HCT116 (cell line): ENCODE measurements around the gene CES5A. TPM values are rescaled to one million over a fixed set of nuclear protein-coding genes. Genes with fewer than 3 reads are reported as not detected.

Source experiments
- ATAC-seq: fragments of 200-7000 bp; cut with Tn5 transposase; 2 replicates; pipeline ENCODE4 v1.9.1; 2020; ENCODE audit warnings: mild to moderate bottlenecking, moderate library complexity
- BruUV-seq: library from RNA; stranded (reverse); fragments of 400-500 nt; replicated peaks from 2 replicates; lab custom pipeline; 2021; lab: Mats Ljungman, UMichigan
- CTCF ChIA-PET: fragments of 300-600 bp; sonication (Branson Sonifier 250); formaldehyde crosslinking; loops from one replicate; lab custom pipeline; 2021; ENCODE audit warnings: antibody characterized with exemption; lab: Charles Lee
- POLR2A ChIA-PET: fragments of 300-600, 350-600 bp; sonication (Branson Sonifier 250); formaldehyde crosslinking; loops from one replicate; lab custom pipeline; 2021; ENCODE audit warnings: antibody characterized with exemption; lab: Charles Lee
- RAD21 ChIA-PET, 2 experiments: fragments of 300-600 bp; sonication (Branson Sonifier 250); formaldehyde crosslinking; loops; one replicate each; lab custom pipeline; 2023; ENCODE audit warnings: low total read pairs in 2 of 2; ENCODE audit not compliant: uncharacterized antibody in 2 of 2, unreplicated experiment in 2 of 2, low non-redundant PET in 1 of 2; lab: Charles Lee
- DNase-seq: peaks from one replicate; pipeline ENCODE4 v3.0.0-alpha.2; 2010; ENCODE audit warnings: low read depth, low spot score
- H2AFZ ChIP-seq: fragments of 200-600 bp; shearing (Covaris generic), sonication (generic); 2 replicates; pipeline ENCODE4 v1.6.1; 2017; ENCODE audit warnings: low read depth, mixed run types, mixed read lengths, antibody characterized with exemption, low read length; ENCODE audit not compliant: poor library complexity, severe bottlenecking
- H3K27ac ChIP-seq: 2 replicates; pipeline ENCODE4 v1.5.1; 2012; ENCODE audit warnings: low read depth, low read length
- H3K27me3 ChIP-seq: fragments of 200-600 bp; sonication (generic); 2 replicates; pipeline ENCODE4 v1.6.1; 2016; ENCODE audit warnings: mixed run types, low read length, mixed read lengths; ENCODE audit not compliant: insufficient read depth
- H3K36me3 ChIP-seq, 2 experiments: fragments of 200-500 bp in 1 of 2; fragments of 200-600 bp in 1 of 2; sonication (Bioruptor generic) in 1 of 2; sonication (generic) in 1 of 2; 2 replicates each; pipeline versions ENCODE4 v1.5.1 to v1.6.1; 2014 to 2016; ENCODE audit warnings: low read length in 2 of 2, inconsistent platforms in 1 of 2, mixed read lengths in 1 of 2, mixed run types in 1 of 2; ENCODE audit not compliant: insufficient read depth in 2 of 2, control insufficient read depth in 1 of 2
- H3K4me1 ChIP-seq, 2 experiments: fragments of 200-600 bp in 1 of 2; sonication (generic) in 1 of 2; 2 replicates each; pipeline versions ENCODE4 v1.5.1 to v1.6.1; 2012 to 2017; ENCODE audit warnings: low read length in 2 of 2, inconsistent platforms in 1 of 2, mild to moderate bottlenecking in 1 of 2, mixed read lengths in 1 of 2, mixed run types in 1 of 2, moderate library complexity in 1 of 2; ENCODE audit not compliant: insufficient read depth in 2 of 2, control insufficient read depth in 1 of 2
- H3K4me2 ChIP-seq: fragments of 200-600 bp; sonication (generic); 2 replicates; pipeline ENCODE4 v1.6.1; 2017; ENCODE audit warnings: mixed run types, low read length, mixed read lengths
- H3K4me3 ChIP-seq, 2 experiments: fragments of 200-600 bp in 1 of 2; sonication (generic) in 1 of 2; replicated peaks in 1 of 2; 2 replicates each; pipeline ENCODE4 v1.5.1; 2011 to 2016; ENCODE audit warnings: low read length in 2 of 2, control low read depth in 1 of 2, low read depth in 1 of 2, mild to moderate bottlenecking in 1 of 2, mixed read lengths in 1 of 2, mixed run types in 1 of 2
- H3K79me2 ChIP-seq: fragments of 200-600 bp; sonication (generic); 2 replicates; pipeline ENCODE4 v1.6.1; 2017; ENCODE audit warnings: mild to moderate bottlenecking, mixed run types, low read length, moderate library complexity, mixed read lengths; ENCODE audit not compliant: insufficient read depth
- H3K9ac ChIP-seq: fragments of 200-600 bp; sonication (generic); 2 replicates; pipeline ENCODE4 v1.6.1; 2016; ENCODE audit warnings: low read length, mixed read lengths
- H3K9me2 ChIP-seq: fragments of 200-600 bp; sonication (generic), shearing (Covaris generic); 2 replicates; pipeline ENCODE4 v1.6.1; 2017; ENCODE audit warnings: mixed run types, mild to moderate bottlenecking, moderate library complexity; ENCODE audit not compliant: insufficient read depth
- H3K9me3 ChIP-seq, 2 experiments: fragments of 200-500 bp in 1 of 2; fragments of 200-600 bp in 1 of 2; sonication (Bioruptor generic) in 1 of 2; sonication (generic) in 1 of 2; 2 replicates each; pipeline ENCODE4 v1.6.1; 2014 to 2017; ENCODE audit warnings: low read length in 2 of 2, mixed read lengths in 2 of 2, inconsistent platforms in 1 of 2, low read depth in 1 of 2, mild to moderate bottlenecking in 1 of 2, mixed run types in 1 of 2, moderate library complexity in 1 of 2; ENCODE audit not compliant: control insufficient read depth in 1 of 2, insufficient read depth in 1 of 2
- H4K20me1 ChIP-seq: fragments of 200-600 bp; sonication (generic), shearing (Covaris generic); 2 replicates; pipeline ENCODE4 v1.6.1; 2017; ENCODE audit warnings: mixed run types, mild to moderate bottlenecking, moderate library complexity; ENCODE audit not compliant: insufficient read depth
- ATF3 ChIP-seq: IDR thresholded peaks from 2 replicates; pipeline ENCODE4 v1.6.1; 2012
- CBX3 ChIP-seq: IDR thresholded peaks from 2 replicates; pipeline ENCODE4 v1.6.1; 2012; ENCODE audit warnings: low read depth
- CEBPB ChIP-seq: IDR thresholded peaks from 2 replicates; pipeline ENCODE4 v1.6.1; 2012; ENCODE audit warnings: low read depth
- EGR1 ChIP-seq: IDR thresholded peaks from 2 replicates; pipeline ENCODE4 v1.6.1; 2012; ENCODE audit warnings: low read depth
- ELF1 ChIP-seq: IDR thresholded peaks from 2 replicates; pipeline ENCODE4 v1.6.1; 2012; ENCODE audit warnings: low read depth, borderline replicate concordance
- EZH2 ChIP-seq: fragments of 200-600 bp; sonication (generic); IDR thresholded peaks from 2 replicates; pipeline ENCODE4 v1.6.1; 2017; ENCODE audit warnings: antibody characterized with exemption, mixed run types
- EZH2phosphoT487 ChIP-seq: fragments of 200-600 bp; IDR thresholded peaks from 2 replicates; pipeline ENCODE4 v1.6.1; 2018; ENCODE audit warnings: antibody characterized with exemption, borderline replicate concordance
- FOSL1 ChIP-seq: IDR thresholded peaks from 2 replicates; pipeline ENCODE4 v1.6.1; 2012; ENCODE audit warnings: low read depth
- JUND ChIP-seq: IDR thresholded peaks from 2 replicates; pipeline ENCODE4 v1.6.1; 2012
- POLR2A ChIP-seq: IDR thresholded peaks from 2 replicates; pipeline ENCODE4 v1.7.0; 2011; ENCODE audit warnings: borderline replicate concordance; ENCODE audit not compliant: insufficient read depth, insufficient read length; ENCODE audit errors: extremely low read depth
- POLR2AphosphoS5 ChIP-seq: IDR thresholded peaks from 2 replicates; pipeline ENCODE4 v1.6.1; 2011; ENCODE audit warnings: mild to moderate bottlenecking, low read depth, low read length, moderate library complexity
- RAD21 ChIP-seq: IDR thresholded peaks from 2 replicates; pipeline ENCODE4 v1.6.1; 2012; ENCODE audit warnings: low read depth, mild to moderate bottlenecking
- SP1 ChIP-seq: IDR thresholded peaks from 2 replicates; pipeline ENCODE4 v1.6.1; 2012; ENCODE audit warnings: low read depth
- SRF ChIP-seq: IDR thresholded peaks from 2 replicates; pipeline ENCODE4 v1.6.1; 2012; ENCODE audit warnings: low read depth
- TCF7L2 ChIP-seq: IDR thresholded peaks from 2 replicates; pipeline ENCODE4 v1.7.0; 2011; ENCODE audit warnings: borderline replicate concordance, inconsistent platforms; ENCODE audit not compliant: insufficient read depth, insufficient read length; ENCODE audit errors: extremely low read depth
- YY1 ChIP-seq: IDR thresholded peaks from 2 replicates; pipeline ENCODE4 v1.6.1; 2011; ENCODE audit warnings: low read length, low read depth, moderate library complexity, mild to moderate bottlenecking; ENCODE audit not compliant: insufficient replicate concordance; ENCODE audit errors: extremely low read depth
- ZBTB33 ChIP-seq: IDR thresholded peaks from 2 replicates; pipeline ENCODE4 v1.6.1; 2011; ENCODE audit warnings: mild to moderate bottlenecking, low read length, moderate library complexity; ENCODE audit not compliant: insufficient replicate concordance; ENCODE audit errors: extremely low read depth
- ZFX ChIP-seq: fragments of 450-650 bp; IDR thresholded peaks from 2 replicates; pipeline ENCODE4 v1.6.1; 2017
- ZNF274 ChIP-seq: fragments of 200-500 bp; sonication (Bioruptor generic); IDR thresholded peaks from 2 replicates; pipeline ENCODE4 v1.6.1; 2014; ENCODE audit warnings: mild to moderate bottlenecking, low read depth, low read length, inconsistent platforms
- intact Hi-C: fragments of 100-400 bp; cut with micrococcal nuclease; formaldehyde crosslinking; loops from 2 replicates; pipeline ENCODE4 v1.10.0; 2022
- total RNA-seq: library from RNA; stranded (reverse); gene quantifications from one replicate; pipeline ENCODE4 v1.2.1, GENCODE V29; 2021; ENCODE audit not compliant: unreplicated experiment

CES5A gene
- total RNA-seq, 1 experiment from 2014 or later, result not detected

- Histone ChIP-seq H3K27me3 (peaks cover 39% of the 10 kb centered on the region), H3K36me3 (no peaks in the 10 kb centered on the region), H2AFZ (no peak overlapping the region), H3K9me3 (no peaks in the 10 kb centered on the region), H4K20me1 (no peaks in the 10 kb centered on the region), H3K79me2 (no peaks in the 10 kb centered on the region), H3K4me2 (0 out of 2 replicates have a peak overlapping the region, but pooled peaks have one; percentile 3), H3K9ac (no peak overlapping the region), H3K9me2 (no peaks in the 10 kb centered on the region), H3K4me1 (peaks cover 0 to 5% of the 10 kb centered on the region in 2 experiments; a peak in 1 of 4 replicates), H3K27ac (no peak overlapping the region), H3K4me3 (no peak overlapping the region)
- ATAC-seq, result peak; percentile 72
- RAD21 ChIA-PET, result no interaction called here
- intact Hi-C loops, result no loop called here
- no TSS peak for BruUV-seq
- POLR2A ChIA-PET, result no interaction called here
- CTCF ChIA-PET, result no interaction called here
- no peak for DNase-seq
- TF ChIP-seq ELF1 (no peak), SP1 (no peak)
These were observed 1.7 kb upstream of the CES5A start for GRCh38 chr16:55876854-55877253.

GRCh38 chr16:55873122-55873521 is 2.1 kb downstream of the CES5A start:
- H4K20me1 ChIP-seq, result no peaks in the 10 kb centered on the region
- intact Hi-C loops, result no loop called here
- no peak overlapping the region for H3K27ac ChIP-seq
- DNase-seq, result no peak
- H2AFZ ChIP-seq, result no peak overlapping the region
- peaks cover 44% of the 10 kb centered on the region for H3K27me3 ChIP-seq
- no peaks in the 10 kb centered on the region for H3K9me3 ChIP-seq
- H3K79me2 ChIP-seq, result no peaks in the 10 kb centered on the region
- no peak for ATAC-seq
- no peaks in the 10 kb centered on the region for H3K36me3 ChIP-seq
- RAD21 ChIA-PET, result no interaction called here
- POLR2A ChIA-PET, result no interaction called here
- no peaks in the 10 kb centered on the region for H3K9me2 ChIP-seq
- H3K4me2 ChIP-seq, result no peak overlapping the region
- no peak overlapping the region for H3K9ac ChIP-seq
- H3K4me1 ChIP-seq, result peaks cover 0 to 5% of the 10 kb centered on the region in 2 experiments; a peak in 1 of 4 replicates
- H3K4me3 ChIP-seq, result no peak overlapping the region
- CTCF ChIA-PET, result no interaction called here
- no TSS peak for BruUV-seq
- TF ChIP-seq ATF3 (no peak), RAD21 (no peak), ZBTB33 (no peak), FOSL1 (no peak), CBX3 (no peak), POLR2A (no peak), EZH2phosphoT487 (no peak), JUND (no peak), POLR2AphosphoS5 (no peak), EZH2 (no peak), TCF7L2 (no peak), CEBPB (no peak), ZFX (no peak), EGR1 (no peak), YY1 (no peak), SRF (no peak), SP1 (no peak), ZNF274 (no peak)
